Activated CD8-positive, alpha-beta memory T cell treated with anti-CD3 and anti-CD28 coated beads, Interleukin-2, amount 50 U/mL, for 24 hours (primary cell): ENCODE measurements around the gene GDPD4.

ENCODE experiments used
- DNase-seq: peaks from one replicate; pipeline ENCODE4 v3.0.0-alpha.2; 2020; ENCODE audit errors: extremely low read depth

The GDPD4 gene

DNA sequence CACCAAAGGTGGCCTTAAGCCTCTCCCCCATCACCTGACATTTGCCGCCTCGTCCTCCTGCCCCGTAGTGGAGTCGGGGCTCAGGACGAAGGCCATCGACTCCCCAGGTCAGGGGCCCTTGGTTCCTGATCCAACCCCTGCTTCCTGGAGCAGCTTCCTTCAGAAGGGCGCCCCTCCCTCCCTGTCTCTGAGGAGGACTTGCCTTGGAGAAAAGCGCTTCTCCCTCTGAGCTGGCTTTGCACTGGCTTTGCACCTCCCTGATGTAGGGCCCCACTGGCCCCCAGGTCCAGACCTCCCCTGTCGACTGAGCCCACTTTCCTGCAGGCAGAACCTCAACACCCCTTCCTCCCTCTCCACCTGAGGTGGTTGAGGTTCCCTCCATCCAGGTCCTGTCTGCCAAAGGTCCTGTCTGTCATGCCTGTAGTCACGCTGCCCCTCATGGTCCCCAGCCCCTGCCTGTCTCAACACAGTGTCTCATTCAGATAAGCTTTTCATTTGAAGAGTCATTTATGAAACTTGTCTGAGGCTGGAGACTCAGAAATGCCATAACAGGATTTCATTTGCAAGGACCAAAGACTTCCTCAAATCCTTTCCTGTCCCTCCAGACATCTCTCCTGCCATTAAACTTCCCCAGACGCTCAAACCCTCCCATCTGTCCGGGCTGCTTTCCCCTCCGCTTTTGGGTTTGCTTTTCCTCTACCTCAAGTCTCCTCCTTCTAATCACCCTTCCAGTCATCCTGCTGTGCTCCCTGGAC, 95.0 kb downstream of the GDPD4 start:
- DNase-seq: no peak

DNA sequence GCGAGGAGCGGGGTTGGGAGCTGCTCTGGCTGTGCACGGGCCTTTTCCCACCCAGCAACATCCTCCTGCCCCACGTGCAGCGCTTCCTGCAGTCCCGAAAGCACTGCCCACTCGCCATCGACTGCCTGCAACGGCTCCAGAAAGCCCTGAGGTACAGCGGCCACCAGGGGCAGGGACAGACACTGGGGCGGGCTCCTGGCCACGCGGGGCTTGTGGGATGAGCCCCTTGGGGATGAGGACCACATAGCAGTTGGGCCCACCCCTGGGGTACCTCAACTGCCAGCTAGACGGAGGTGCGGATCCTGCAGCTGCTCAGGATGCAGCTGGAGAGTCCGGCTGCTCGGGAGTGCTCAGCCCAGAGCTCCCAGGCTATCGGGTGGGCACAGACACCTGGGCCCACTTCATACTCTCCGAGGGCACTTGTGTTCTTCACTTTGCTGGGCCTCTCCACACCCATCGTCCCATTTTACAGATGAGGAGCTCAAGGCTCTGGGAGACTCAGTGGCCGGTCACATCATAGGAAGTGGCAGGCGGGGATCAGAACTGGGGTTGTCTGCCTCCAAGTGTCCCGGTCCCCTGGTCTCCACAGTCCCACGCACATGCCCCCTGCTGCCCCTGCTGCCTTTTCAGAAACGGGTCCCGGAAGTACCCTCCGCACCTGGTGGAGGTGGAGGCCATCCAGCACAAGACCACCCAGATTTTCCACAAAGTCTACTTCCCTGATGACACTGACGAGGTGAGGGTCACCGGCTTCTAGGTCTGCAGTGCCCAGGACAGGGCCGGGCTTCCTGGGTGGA, 95.8 kb downstream of the GDPD4 start:
- DNase-seq: no peak

DNA sequence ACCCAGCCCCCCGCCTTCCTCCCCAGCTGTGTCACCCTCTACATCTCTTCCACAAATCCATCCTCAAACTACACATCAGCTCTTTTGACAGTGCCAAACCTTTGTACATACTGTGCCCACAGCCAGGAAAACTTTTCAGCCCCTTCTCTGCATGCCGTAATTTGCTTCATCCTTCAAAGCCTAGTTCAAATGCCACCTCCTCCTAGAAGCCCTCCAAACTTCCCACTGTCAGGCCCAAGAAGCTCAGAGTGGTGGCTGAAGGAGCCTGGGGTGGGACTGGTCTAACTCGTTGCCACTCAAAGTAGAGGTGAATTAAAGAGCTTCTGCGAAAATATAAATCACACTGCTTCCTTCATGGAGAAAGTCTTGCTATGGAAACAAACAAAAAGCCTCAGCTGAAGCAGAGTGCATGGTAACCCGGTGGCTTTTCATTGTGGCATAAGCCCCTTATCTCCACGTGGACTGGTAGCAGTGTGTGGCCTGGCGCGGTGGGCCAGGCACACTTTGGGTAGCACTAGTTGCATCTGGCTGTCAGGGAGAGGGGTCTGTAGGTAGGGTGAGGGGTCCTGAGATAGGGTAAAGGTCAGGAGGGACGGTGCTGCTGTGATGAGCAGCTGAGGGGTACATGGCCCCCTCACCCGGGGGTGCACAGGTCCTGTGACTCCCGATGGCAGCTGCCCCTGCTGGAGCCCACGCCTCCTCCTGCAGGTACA, 96.6 kb downstream of the GDPD4 start:
- DNase-seq: no peak

DNA sequence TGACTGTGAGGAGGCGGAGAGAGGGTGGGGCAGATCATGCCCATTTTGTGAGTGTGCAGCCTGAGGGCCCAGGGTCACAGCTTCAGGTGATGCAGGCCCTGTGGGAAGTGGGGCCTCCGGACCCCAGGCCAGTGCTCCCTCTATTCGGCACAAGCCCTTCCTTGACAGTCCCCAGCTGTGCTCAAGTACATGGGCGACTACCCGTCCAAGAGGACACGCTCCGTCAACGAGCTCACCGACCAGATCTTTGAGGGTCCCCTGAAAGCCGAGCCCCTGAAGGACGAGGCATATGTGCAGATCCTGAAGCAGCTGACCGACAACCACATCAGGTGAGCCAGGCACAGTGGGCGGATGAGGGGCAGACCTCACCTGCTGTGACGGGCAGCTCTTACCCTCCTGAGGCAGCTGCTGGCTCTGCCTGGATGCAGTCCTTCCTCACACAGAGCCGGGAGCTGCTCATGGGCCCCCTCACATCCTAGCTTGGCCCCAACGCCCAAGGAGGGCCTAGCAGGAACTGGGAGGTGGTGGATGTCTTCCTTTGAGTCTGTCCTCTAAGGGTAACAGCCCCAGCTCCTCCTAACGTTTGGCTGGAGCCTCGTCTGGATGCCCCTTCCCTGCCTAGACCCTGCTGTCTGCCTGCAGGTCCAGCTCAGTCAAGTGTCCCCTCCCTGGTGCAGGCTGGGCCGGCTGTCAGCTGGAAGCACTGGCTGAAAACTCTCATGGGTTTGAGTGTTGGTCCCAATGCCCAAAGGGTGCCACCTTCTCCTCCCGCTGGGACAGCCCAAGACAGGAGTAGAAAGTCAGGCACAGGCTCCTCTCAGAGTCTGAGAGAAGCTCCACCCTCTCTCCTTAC, 97.4 kb downstream of the GDPD4 start:
- DNase-seq: no peak

DNA sequence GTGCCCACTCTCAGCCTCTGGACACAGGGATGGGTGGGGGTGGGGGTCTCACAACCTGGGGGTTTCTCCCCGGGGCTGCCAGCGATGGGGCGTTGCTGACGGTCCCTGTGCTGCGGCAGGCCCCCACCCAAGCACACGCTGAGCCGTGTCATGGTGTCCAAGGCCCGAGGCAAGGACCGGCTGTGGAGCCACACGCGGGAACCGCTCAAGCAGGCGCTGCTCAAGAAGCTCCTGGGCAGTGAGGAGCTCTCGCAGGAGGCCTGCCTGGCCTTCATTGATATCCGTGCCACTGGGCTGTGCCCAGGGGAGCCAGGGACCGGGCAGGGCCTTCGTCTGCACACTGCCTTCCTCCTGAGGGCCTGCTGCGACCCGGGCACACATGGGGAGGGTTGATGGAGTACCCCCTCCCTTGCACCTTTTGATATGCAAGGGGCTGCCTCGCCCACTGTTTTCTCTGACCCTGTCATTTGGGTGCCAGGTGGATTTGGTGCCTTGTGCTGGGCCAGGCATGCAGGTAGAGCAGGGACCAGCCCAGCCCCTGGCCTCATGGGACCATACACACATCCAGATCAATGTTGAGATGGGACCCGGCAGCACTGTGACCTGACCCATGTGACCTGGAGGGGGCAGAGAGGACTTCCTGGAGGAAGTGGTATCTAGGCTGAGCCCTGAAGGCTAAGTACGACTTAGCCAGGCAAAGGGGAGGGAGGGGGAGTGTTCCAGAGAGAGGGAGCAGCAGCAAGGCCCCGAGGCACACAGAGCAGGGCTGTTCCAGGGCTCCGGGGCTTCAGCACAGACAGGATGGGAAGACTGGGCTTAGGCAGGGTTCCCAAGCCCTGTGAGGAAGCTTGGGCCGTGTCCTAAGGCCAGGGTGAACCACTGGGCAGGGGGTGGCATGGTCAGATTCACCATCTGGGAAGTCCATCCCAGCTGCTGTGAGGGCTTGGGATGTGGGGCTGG, 98.3 kb downstream of the GDPD4 start:
- DNase-seq: no peak

DNA sequence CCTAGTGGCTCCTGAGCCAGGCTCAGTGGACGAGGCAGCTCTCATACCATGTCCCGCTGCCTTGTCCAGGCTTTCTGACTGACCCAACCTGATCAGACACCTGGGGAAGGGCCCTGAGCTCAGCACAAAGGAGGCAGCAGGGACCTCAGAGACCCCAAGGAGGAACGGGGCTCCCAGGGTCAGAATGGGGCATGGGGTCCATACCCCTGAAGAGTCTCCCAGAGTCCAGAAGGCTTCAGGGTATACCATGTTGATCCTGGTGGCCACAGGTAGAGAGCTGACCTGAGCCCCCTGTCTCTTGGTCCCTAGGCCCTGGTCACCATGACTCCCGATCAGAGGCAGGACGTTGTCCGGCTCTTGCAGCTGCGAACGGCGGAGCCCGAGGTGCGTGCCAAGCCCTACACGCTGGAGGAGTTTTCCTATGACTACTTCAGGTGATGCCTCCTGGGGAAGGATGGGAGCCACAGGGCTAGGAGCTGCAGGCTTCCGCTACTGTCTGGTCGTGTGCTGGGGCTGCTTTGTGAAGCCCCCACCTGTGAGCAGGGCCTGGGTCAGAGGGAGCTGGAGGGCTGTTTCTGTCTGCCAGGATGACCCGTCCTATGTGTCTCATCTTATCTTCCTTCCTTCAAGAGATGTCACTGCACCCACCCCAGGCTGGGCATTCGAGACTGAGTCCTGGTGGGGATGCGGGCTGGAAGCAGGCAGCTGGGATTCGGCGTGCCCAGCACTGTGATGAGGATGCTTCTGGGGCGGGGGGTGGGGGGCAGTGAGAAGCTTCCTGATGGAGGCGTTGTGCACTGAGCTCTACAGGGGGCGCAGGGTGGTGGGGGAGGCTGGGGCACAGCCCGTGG, 99.3 kb downstream of the GDPD4 start:
- no peak for DNase-seq

DNA sequence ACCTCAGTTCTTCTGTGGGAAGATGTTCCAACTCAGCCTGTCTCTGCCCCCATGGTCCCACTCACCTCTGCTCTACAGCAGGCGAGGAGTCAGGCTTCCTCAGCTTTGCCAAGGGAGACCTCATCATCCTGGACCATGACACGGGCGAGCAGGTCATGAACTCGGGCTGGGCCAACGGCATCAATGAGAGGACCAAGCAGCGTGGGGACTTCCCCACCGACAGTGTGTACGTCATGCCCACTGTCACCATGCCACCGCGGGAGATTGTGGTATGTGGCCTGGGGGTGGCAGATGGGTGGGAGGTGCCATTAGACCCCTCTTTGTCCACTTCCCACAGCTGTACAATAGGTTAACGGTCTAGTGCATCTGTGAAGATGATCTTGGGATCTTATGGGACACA, 100.1 kb downstream of the GDPD4 start:
- DNase-seq: no peak

DNA sequence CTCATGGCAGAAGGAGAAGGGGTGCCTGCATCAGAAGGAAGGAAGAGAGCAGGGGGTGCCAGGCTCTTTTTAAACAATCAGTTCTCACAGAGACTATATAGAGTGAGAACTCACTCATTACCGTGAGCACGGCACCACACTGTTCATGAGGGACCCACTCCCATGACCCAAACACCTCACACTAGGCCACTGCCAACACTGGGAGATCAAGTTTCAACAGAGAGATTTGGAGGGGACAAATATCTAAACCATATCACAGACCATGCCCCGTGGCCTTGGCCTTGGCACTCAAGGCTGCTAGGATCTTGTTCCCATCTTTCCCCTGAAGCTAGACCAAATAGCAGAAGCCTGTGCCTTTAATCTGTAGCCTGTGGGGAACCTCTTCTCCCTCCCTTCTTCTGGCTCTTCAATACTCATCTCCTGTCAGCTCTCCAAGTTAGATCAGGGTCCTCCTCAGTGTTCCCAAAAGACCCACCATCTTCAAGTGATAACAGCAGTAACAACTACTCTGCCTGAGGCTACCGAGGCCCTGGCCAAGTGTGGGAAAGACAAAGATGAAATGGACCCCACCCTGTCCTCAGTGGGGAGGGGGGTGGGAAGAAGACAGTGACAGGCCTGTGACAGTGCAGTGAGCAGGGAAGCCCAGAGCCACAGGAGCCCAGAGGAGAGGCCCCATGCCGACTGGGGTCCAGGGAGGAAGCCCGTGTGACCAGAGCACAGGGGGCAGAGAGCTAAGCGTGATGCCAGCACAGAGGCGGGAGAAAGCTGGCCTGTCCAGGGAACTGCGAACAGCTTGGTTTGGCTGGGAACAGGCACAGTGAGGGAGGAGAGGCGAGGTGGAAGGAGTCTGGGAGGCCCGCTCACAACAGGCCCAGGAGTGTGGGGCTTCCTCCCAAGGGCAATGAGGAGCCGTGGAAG, 100.9 kb downstream of the GDPD4 start:
- DNase-seq: no peak

DNA sequence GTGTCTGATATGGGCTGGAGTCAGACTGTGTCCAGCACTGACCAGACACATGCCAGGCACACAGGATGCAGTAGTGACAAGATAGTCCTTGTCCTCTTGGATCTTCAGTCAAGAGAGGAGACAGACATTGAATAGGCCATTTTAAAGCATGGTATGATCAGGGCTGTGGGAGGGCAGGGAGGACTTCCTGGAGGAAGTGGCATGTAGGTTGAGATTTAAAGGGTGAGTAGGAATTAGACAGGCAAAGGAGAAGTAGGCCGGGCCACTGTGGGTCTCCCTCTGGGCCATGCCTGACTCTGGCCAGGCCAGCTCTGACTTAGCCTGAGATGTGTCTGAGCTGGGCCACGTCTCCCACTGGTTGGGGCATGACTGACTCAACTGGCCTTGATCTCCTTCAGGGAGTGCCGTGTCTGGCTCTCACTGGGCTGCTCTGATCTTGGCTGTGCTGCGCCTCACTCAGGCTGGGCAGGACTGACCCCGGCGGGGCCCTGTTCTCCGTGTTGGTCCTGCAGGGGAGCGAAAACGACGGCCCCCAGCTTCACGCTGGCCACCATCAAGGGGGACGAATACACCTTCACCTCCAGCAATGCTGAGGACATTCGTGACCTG, 102.2 kb downstream of the GDPD4 start:
- no peak for DNase-seq

DNA sequence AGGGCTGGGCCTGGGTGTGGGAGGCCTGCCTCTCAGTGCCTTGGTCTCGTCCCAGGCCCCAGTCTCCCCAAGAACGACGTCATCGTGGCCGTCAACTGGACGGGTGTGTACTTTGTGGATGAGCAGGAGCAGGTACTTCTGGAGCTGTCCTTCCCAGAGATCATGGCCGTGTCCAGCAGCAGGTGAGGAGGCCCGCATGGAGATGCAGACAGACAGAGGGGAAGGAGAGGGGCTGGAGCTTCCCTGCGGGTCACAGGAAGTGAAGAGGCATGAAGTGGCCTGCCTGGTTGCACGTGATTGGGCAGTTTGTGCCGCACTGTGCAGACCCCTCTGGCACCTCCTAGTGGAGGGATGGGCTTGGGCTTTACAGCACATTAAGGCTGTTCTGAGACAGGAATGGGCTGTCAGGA, 103.0 kb downstream of the GDPD4 start:
- DNase-seq: no peak

DNA sequence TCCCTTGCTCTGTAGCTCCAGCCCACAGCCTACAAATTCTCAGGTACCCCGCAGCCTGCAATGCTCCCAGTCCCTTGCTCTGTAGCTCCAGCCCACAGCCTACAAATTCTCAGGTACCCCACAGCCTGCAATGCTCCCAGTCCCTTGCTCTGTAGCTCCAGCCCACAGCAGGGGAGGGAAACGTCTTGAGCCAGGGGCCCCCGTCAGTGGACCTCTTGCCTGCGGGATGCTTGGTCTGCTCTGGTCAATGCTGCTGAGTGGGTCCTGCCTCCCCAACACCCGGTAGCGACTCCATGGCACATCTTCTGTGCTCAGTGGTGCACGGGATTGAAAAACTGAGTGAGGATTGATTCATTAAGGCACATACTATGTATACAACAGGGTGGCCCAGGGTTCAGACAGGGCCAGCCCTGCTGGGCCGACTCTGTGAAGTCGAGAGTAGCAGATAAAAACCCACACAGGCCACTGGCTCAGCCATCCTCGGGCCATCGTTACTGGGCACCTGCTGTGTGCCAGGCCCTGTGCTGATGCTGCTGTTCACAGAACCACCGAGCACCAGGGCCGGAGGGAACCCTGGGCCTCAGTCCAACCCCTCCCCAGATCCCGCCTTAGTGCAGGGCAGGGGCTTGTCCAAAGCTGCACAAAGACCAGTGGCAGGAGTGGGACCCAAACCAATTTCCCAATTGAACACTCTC, 103.7 kb downstream of the GDPD4 start:
- DNase-seq: no peak

DNA sequence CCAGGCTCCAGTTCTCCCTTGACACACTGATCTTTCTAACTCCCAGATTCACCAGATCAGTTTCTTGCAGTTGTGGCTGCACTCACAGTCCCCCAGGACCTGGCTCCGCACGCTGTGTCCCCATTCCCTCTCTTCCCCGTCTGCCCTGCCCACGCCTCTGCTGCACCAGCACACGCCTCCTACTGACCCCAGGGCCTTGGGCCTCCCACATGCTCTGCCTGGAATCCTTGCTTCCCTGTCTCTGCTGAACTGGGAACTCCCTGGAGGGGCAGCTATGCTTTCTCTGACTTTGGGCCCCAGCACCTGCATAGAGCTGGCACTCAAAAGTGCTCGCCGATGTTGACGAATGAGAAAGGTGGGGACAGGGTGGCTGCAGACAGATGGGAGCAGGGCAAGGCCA, 104.5 kb downstream of the GDPD4 start:
- DNase-seq: no peak

DNA sequence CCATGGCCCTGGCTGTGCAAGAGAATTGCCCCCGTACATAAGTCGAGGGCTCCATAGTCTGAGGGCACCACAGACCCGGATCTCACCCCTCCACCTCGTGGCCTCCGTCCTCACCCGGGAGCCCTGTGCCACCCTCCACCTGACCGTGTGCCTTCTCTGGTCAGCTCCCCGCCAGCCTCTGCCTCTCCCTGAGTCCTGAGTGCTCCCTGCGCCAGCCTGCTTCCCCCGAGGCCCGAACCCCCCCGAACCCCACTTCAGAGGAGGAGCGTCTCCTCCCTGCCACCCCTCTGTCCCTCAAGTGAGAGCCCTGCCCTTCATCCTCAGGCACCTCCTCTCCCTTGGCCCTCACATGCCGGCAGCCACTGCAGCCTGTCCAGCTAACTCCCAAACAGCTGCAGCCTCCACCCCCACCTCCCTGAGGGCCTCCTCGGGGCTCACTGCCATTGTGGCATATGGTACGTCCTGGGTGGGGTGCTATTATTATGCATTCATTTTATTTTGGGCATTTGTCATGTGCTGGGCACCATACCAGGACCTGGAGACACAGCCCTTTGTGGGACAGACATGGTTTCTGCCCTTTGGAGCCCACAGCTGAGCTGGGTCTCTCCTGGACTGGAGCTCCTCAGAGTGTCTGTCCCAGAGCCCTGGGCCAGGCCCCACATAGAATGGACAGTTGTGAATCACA, 106.3 kb downstream of the GDPD4 start:
- DNase-seq: no peak

DNA sequence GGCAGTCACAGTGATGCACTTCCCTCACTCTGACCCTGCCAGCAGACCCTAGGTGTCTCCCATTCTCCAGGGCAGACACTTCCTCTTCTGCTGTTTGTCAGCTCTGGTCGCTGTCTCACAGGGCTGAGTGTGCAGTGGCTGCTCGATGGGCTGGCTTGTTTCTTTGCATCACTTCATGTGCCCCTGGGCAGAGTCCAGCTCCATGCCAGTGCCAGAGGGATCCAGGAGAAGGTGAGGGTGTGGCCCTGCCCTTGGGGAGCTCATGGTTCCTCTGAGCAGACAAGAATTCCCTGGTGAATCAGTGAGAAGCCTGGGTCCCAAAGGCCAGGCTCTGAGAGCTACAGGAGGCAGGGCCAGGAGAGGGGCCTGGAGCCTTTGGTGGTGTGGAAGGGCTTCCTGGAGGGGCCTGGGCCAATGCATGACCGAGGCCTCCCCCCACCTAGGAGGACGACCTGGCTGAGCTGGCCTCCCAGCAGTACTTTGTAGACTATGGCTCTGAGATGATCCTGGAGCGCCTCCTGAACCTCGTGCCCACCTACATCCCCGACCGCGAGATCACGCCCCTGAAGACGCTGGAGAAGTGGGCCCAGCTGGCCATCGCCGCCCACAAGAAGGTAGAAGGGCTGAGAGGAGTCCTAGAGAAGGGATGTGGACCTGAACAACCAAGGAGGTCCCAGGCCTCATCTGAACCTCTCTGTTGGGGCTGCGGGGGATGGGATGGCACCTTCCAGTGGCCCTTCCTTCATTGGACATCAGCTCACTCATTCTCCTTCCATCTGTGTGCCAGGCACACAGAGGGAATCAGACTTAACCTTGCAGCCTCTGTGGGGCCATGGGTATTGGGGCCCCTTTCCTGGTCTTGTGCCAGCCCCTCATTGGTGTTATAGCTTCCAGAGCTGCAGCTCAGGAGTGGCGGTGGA, 107.3 kb downstream of the GDPD4 start:
- no peak for DNase-seq

DNA sequence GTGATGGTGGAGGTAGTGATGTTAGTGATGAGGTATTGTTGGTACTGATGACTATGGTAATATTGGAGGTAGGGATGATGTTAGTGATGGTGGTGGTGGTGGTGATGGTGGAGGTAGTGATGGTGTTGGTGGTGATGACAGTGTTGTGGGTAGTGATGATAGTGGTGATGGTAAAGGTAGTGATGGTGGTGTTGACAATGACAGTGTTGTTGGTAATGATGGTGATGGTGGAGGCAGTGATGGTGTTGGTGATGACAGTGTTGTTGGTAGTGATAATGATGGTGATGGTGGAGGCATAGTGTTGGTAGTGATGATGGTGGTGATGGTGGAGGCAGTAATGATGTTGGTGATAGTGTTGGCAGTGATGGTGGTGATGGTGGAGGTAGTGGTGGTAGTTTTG, 108.3 kb downstream of the GDPD4 start:
- DNase-seq: no peak
